ENCODE data around the gene MEIS1.

Gene MEIS1

GRCh38 chr2:66405473-66405872, 29.5 kb upstream of the MEIS1 start:
- POLR2A ChIA-PET (ENCODE audit: low non-redundant PET), result no interaction called here
- TF ChIP-seq CTCF (conservative IDR thresholded peaks at IDR 0.05; ENCODE audit: low read depth), result no peak
- no peak for DNase-seq (ENCODE audit: low spot score)

GRCh38 chr2:66408905-66409304, 26.0 kb upstream of the MEIS1 start:
- no peak for TF ChIP-seq CTCF (conservative IDR thresholded peaks at IDR 0.05; ENCODE audit: low read depth)
- POLR2A ChIA-PET (ENCODE audit: low non-redundant PET), result no interaction called here
- no peak for DNase-seq (ENCODE audit: low spot score)
- H3K27ac ChIP-seq, result no peak overlapping the region
- CTCF ChIA-PET, result no interaction called here

More at GRCh38 chr2:66405473-66405872, 29.5 kb upstream of the MEIS1 start:
- CTCF ChIA-PET, result interaction anchor here (0.6 to 0.7 kb wide), 2 partner anchors 468 to 624 kb away, joined by 3 to 5 read pairs; no protein-coding TSS in a partner anchor
- H3K27ac ChIP-seq, result no peak overlapping the region

- CTCF ChIA-PET, result interaction anchor here (0.7 kb wide), 1 partner anchor 183 kb away, joined by 3 read pairs; no protein-coding TSS in a partner anchor
- POLR2A ChIA-PET (ENCODE audit: low non-redundant PET), result no interaction called here
- DNase-seq (ENCODE audit: low spot score), result no peak
- no peak overlapping the region for H3K27ac ChIP-seq
- TF ChIP-seq CTCF (conservative IDR thresholded peaks at IDR 0.05; ENCODE audit: low read depth), result no peak
Measured at GRCh38 chr2:66412874-66413273, 22.1 kb upstream of the MEIS1 start.

- POLR2A ChIA-PET (ENCODE audit: low non-redundant PET), result no interaction called here
- TF ChIP-seq CTCF (conservative IDR thresholded peaks at IDR 0.05; ENCODE audit: low read depth), result no peak
- DNase-seq (ENCODE audit: low spot score), result no peak
- no peak overlapping the region for H3K27ac ChIP-seq
- CTCF ChIA-PET, result no interaction called here
Measured at GRCh38 chr2:66414896-66415295, 20.0 kb upstream of the MEIS1 start.

GRCh38 chr2:66418381-66418780, 16.5 kb upstream of the MEIS1 start:
- CTCF ChIA-PET, result no interaction called here

GRCh38 chr2:66421612-66422011, 13.3 kb upstream of the MEIS1 start:
- ChIA-PET CTCF (no interaction called here), POLR2A (ENCODE audit: low non-redundant PET) (no interaction called here)
- no peak for DNase-seq (ENCODE audit: low spot score)
- no peak for TF ChIP-seq CTCF (conservative IDR thresholded peaks at IDR 0.05; ENCODE audit: low read depth)
- no peak overlapping the region for H3K27ac ChIP-seq

More at GRCh38 chr2:66418381-66418780, 16.5 kb upstream of the MEIS1 start:
- POLR2A ChIA-PET (ENCODE audit: low non-redundant PET), result no interaction called here
- no peak overlapping the region for H3K27ac ChIP-seq
- no peak for DNase-seq (ENCODE audit: low spot score)
- no peak for TF ChIP-seq CTCF (conservative IDR thresholded peaks at IDR 0.05; ENCODE audit: low read depth)

Data from RWPE1 (cell line).